K562 (cell line): Measurements from ENCODE around the gene MFSD12. TPM values are rescaled to one million over a fixed set of nuclear protein-coding genes. Genes with fewer than 3 reads are reported as not detected.

Source experiments
- ATAC-seq: fragments of 200-7000 bp; cut with Tn5 transposase; 3 replicates; pipeline ENCODE4 v1.9.1; 2020; ENCODE audit warnings: moderate library complexity
- BruUV-seq: library from RNA; stranded (reverse); fragments of 400-500 nt; replicated peaks from 2 replicates; lab custom pipeline; 2021; lab: Mats Ljungman, UMichigan
- CTCF ChIA-PET: fragments of 300-600 bp; formaldehyde crosslinking; extraction: SDS; loops from one replicate; lab custom pipeline; 2021; ENCODE audit warnings: low intra/inter-chr PET ratio; lab: Yijun Ruan, JAX
- POLR2A ChIA-PET: fragments of 300-600, 350-650 bp; sonication (Branson Sonifier 250); formaldehyde crosslinking; extraction: SDS; loops from one replicate; lab custom pipeline; 2021; ENCODE audit warnings: antibody characterized with exemption, inconsistent platforms; lab: Yijun Ruan, JAX
- DNase-seq, 4 experiments: peaks; one replicate each; pipeline versions ENCODE4 v3.0.0 to v3.0.0-alpha.2; 2011 to 2018; ENCODE audit warnings: low spot score in 3 of 4, mixed read lengths in 3 of 4; ENCODE audit errors: extremely low read depth in 1 of 4
- FAIRE-seq: peaks from 2 replicates; lab custom pipeline; 2011; peaks lifted over from hg19 to GRCh38; lab: Jason Lieb, UNC
- H2AFZ ChIP-seq: 2 replicates; pipeline ENCODE4 v1.6.0; 2011; ENCODE audit warnings: low read depth, low read length, control low read depth, inconsistent platforms
- H3K27ac ChIP-seq: fragments of 200-600 bp; 3 replicates; pipeline ENCODE4 v1.8.0; 2011; ENCODE audit warnings: low read depth, mild to moderate bottlenecking, control low read depth, inconsistent platforms, low read length, moderate library complexity, mixed read lengths; ENCODE audit errors: extremely low read depth
- H3K27me3 ChIP-seq, 2 experiments: fragments of 300-600 bp in 1 of 2; 2 replicates in 1 of 2; 3 replicates in 1 of 2; pipeline versions ENCODE4 v1.6.0 to v1.8.0; 2011; ENCODE audit warnings: inconsistent platforms in 2 of 2, low read length in 2 of 2, mild to moderate bottlenecking in 1 of 2, mixed read lengths in 1 of 2, moderate library complexity in 1 of 2; ENCODE audit not compliant: control insufficient read depth in 2 of 2, insufficient read depth in 2 of 2
- H3K36me3 ChIP-seq: fragments of 300-600 bp; 3 replicates; pipeline ENCODE4 v1.8.0; 2011; ENCODE audit warnings: mild to moderate bottlenecking, low read length, inconsistent platforms; ENCODE audit not compliant: control insufficient read depth, insufficient read depth
- H3K4me1 ChIP-seq, 2 experiments: fragments of 200-600 bp in 1 of 2; replicated peaks in 1 of 2; 2 replicates in 1 of 2; 3 replicates in 1 of 2; pipeline versions ENCODE4 v1.5.1 to v1.8.0; 2011; ENCODE audit warnings: inconsistent platforms in 2 of 2, low read length in 2 of 2, mild to moderate bottlenecking in 1 of 2, mixed read lengths in 1 of 2, moderate library complexity in 1 of 2; ENCODE audit not compliant: control insufficient read depth in 2 of 2, insufficient read depth in 2 of 2
- H3K4me2 ChIP-seq: 2 replicates; pipeline ENCODE4 v1.6.1; 2011; ENCODE audit warnings: low read length, control low read depth, inconsistent platforms, mixed read lengths; ENCODE audit not compliant: insufficient read depth
- H3K4me3 ChIP-seq: fragments of 200-600 bp; sonication (generic), shearing (Covaris generic); 2 replicates; pipeline ENCODE4 v1.5.1; 2016; ENCODE audit warnings: control low read depth, inconsistent platforms
- H3K79me2 ChIP-seq: fragments of 200-600 bp; 3 replicates; pipeline ENCODE4 v1.8.0; 2011; ENCODE audit warnings: low read length, inconsistent platforms; ENCODE audit not compliant: control insufficient read depth, insufficient read depth
- H3K9ac ChIP-seq, 2 experiments: 2 replicates each; pipeline versions ENCODE4 v1.6.0 to v1.6.1; 2011; ENCODE audit warnings: low read depth in 2 of 2, low read length in 2 of 2, control low read depth in 1 of 2, inconsistent platforms in 1 of 2, mild to moderate bottlenecking in 1 of 2, mixed read lengths in 1 of 2; ENCODE audit not compliant: insufficient read depth in 1 of 2
- H3K9me1 ChIP-seq: one replicate; pipeline ENCODE4 v1.6.0; 2011; ENCODE audit warnings: inconsistent platforms, mild to moderate bottlenecking, low read length, moderate library complexity; ENCODE audit not compliant: control insufficient read depth, insufficient read depth
- H3K9me3 ChIP-seq: replicated peaks from 2 replicates; pipeline ENCODE4 v1.5.1; 2011; ENCODE audit warnings: low read depth, low read length, inconsistent platforms; ENCODE audit not compliant: control insufficient read depth, insufficient read depth
- H4K20me1 ChIP-seq: replicated peaks from 2 replicates; pipeline ENCODE4 v1.6.1; 2011; ENCODE audit warnings: low read length, inconsistent platforms, mixed read lengths; ENCODE audit not compliant: control insufficient read depth, insufficient read depth
- CEBPG ChIP-seq, 3 experiments: fragments of 200-800 bp in 1 of 3; sonication (Bioruptor generic) in 1 of 3; sonication (generic) in 1 of 3; formaldehyde crosslinking in 1 of 3; IDR thresholded peaks in 2 of 3; conservative IDR thresholded peaks in 1 of 3; 2 replicates each; pipeline versions ENCODE4 v1.6.1 to v1.8.0; 2016 to 2022; ENCODE audit warnings: missing compliant biosample characterization in 2 of 3, missing genetic modification characterization in 2 of 3, mild to moderate bottlenecking in 1 of 3, missing genetic modification reagents in 1 of 3
- NFIX ChIP-seq: fragments of 250-450 bp; sonication (Bioruptor Pico); IDR thresholded peaks from 2 replicates; pipeline ENCODE4 v1.4.0; 2020; ENCODE audit warnings: low read depth, mild to moderate bottlenecking, moderate library complexity
- POLR2AphosphoS2 ChIP-seq: IDR thresholded peaks from 2 replicates; pipeline ENCODE4 v1.6.1; 2012; ENCODE audit warnings: low read length, improper control_type of control experiment
- RBBP5 ChIP-seq: fragments of 200-600 bp; sonication (generic); IDR thresholded peaks from 2 replicates; pipeline ENCODE4 v1.6.1; 2012; ENCODE audit warnings: borderline replicate concordance, mild to moderate bottlenecking, low read length, control low read depth, inconsistent platforms; ENCODE audit not compliant: insufficient read depth, poor library complexity, severe bottlenecking
- ZNF197 ChIP-seq: fragments of 200-800 bp; sonication (Bioruptor generic); IDR thresholded peaks from 2 replicates; pipeline ENCODE4 v1.6.1; 2016; ENCODE audit warnings: low read depth, missing genetic modification characterization, missing compliant biosample characterization
- ZNF316 ChIP-seq: fragments of 450-650 bp; IDR thresholded peaks from 2 replicates; pipeline ENCODE4 v1.6.1; 2016
- ZNF561 ChIP-seq: fragments of 450-650 bp; formaldehyde crosslinking; conservative IDR thresholded peaks from 2 replicates; pipeline ENCODE4 v1.4.0; 2020; ENCODE audit warnings: mild to moderate bottlenecking, moderate library complexity
- ZZZ3 ChIP-seq: fragments of 450-650 bp; IDR thresholded peaks from 2 replicates; pipeline ENCODE4 v1.6.1; 2016; ENCODE audit warnings: antibody characterized with exemption, mild to moderate bottlenecking, moderate library complexity
- WGBS: fragments of 100-300 bp; shearing (Covaris generic); methylation state at CpG from one replicate; pipeline ENCODE4 v1.1.6; 2016; ENCODE audit warnings: low coverage, mixed read lengths; ENCODE audit not compliant: insufficient coverage; ENCODE audit errors: missing lambda C conversion rate; 5-methylcytosine and 5-hydroxymethylcytosine counted together
- in situ Hi-C: fragments of 300-500 bp; cut with MboI; formaldehyde crosslinking; loops from 4 replicates; pipeline ENCODE4 v1.15.0; 2018; ENCODE audit warnings: inconsistent platforms, mixed read lengths
- intact Hi-C: fragments of 100-400 bp; cut with micrococcal nuclease; formaldehyde crosslinking; loops from 2 replicates; pipeline ENCODE4 v1.14.2; 2022
- polyA plus RNA-seq, 8 experiments: library from polyadenylated mRNA; depleted of rRNA in 4 of 8; stranded (reverse) in 5 of 8; unstranded in 3 of 8; fragments of >200 nt; fragmentation: Nextera tagmentation in 2 of 8; fragmentation: Illumina TruSeq in 1 of 8; extraction: Ambion mirVana in 2 of 8; extraction: Trizol in 1 of 8; gene quantifications; 2 replicates each; pipeline versions ENCODE4 v1.2.1 to v1.2.3, GENCODE V29; 2011 to 2014; ENCODE audit warnings: inconsistent platforms in 1 of 8, missing spikeins in 1 of 8
- total RNA-seq, 7 experiments: library from RNA; depleted of rRNA in 6 of 7; stranded (reverse); fragments of >200 nt in 6 of 7; fragmentation: Illumina TruSeq in 2 of 7; extraction: Trizol in 2 of 7; gene quantifications; 2 replicates each; pipeline versions ENCODE4 v1.2.1 to v1.2.3, GENCODE V29; 2011 to 2021; ENCODE audit warnings: low replicate concordance in 1 of 7
- TF ChIP-seq, protein P1 (sequence below), 2 experiments: fragments of 450-650 bp; IDR thresholded peaks; 2 replicates each; pipeline ENCODE4 v1.6.1; 2018; ENCODE audit warnings: mild to moderate bottlenecking in 2 of 2, low read depth in 1 of 2; ENCODE audit not compliant: partially characterized antibody in 2 of 2
- TF ChIP-seq, protein P2 (sequence below): fragments of 450-650 bp; IDR thresholded peaks from 2 replicates; pipeline ENCODE4 v1.6.1; 2018; ENCODE audit warnings: mild to moderate bottlenecking, low read depth; ENCODE audit not compliant: partially characterized antibody
- TF ChIP-seq, protein P3 (sequence below): fragments of 450-650 bp; formaldehyde crosslinking; IDR thresholded peaks from 2 replicates; pipeline ENCODE4 v1.4.0; 2022; ENCODE audit warnings: mild to moderate bottlenecking, moderate library complexity

MFSD12 gene
- total and polyA plus RNA-seq, 9 of the 15 experiments (the other 6 are each of a cell fraction or from before 2014, with no cell fraction given), result 0.69 to 112 (median 31.8) TPM

DNA sequence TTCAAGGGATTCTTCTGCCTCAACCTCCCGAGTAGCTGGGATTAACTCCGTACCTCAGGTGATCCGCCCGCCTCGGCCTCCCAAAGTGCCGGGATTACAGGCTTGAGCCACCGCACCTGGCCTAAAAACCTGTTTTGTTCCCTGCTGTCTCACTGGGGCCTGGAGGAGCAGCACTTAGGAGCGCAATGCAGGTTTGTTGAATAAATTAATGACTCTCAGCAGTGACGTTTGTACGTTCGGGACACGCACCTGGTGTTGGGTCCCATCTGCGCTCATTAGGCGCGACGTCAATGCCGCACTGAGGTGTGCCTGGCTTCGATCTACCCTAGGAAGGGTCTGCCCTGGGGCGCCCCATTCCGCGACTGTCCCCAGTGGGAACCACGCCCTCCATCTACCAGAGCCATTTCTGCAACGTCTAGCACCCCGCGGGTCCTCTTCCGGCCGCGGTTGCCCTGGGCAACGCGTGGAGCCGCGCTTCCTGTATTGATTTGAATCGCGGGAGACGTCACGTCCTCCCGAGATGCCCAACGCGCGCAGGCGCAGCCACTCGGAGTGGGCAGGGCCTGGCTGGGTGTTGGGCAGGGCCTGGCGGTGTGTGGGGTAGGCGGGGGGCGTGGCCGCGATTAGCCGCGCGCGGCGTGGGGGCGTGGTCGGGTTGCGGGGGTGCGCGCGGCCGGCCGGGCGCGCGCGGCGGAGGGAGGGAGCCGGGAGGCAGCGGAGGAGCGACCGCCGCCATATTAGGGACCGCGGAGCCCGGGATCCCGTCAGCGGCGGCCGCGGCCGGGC, 51.6 kb downstream of the MFSD12 start, which contains the start of gene FZR1 (continued):
- TF ChIP-seq, protein P1, sequence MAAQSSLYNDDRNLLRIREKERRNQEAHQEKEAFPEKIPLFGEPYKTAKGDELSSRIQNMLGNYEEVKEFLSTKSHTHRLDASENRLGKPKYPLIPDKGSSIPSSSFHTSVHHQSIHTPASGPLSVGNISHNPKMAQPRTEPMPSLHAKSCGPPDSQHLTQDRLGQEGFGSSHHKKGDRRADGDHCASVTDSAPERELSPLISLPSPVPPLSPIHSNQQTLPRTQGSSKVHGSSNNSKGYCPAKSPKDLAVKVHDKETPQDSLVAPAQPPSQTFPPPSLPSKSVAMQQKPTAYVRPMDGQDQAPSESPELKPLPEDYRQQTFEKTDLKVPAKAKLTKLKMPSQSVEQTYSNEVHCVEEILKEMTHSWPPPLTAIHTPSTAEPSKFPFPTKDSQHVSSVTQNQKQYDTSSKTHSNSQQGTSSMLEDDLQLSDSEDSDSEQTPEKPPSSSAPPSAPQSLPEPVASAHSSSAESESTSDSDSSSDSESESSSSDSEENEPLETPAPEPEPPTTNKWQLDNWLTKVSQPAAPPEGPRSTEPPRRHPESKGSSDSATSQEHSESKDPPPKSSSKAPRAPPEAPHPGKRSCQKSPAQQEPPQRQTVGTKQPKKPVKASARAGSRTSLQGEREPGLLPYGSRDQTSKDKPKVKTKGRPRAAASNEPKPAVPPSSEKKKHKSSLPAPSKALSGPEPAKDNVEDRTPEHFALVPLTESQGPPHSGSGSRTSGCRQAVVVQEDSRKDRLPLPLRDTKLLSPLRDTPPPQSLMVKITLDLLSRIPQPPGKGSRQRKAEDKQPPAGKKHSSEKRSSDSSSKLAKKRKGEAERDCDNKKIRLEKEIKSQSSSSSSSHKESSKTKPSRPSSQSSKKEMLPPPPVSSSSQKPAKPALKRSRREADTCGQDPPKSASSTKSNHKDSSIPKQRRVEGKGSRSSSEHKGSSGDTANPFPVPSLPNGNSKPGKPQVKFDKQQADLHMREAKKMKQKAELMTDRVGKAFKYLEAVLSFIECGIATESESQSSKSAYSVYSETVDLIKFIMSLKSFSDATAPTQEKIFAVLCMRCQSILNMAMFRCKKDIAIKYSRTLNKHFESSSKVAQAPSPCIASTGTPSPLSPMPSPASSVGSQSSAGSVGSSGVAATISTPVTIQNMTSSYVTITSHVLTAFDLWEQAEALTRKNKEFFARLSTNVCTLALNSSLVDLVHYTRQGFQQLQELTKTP (IDR thresholded peaks at IDR 0.05; ENCODE audit: low read depth in 1 of 2, partially characterized antibody in 2 of 2), result no peak
- TF ChIP-seq RBBP5, result peak; percentile 7

DNA sequence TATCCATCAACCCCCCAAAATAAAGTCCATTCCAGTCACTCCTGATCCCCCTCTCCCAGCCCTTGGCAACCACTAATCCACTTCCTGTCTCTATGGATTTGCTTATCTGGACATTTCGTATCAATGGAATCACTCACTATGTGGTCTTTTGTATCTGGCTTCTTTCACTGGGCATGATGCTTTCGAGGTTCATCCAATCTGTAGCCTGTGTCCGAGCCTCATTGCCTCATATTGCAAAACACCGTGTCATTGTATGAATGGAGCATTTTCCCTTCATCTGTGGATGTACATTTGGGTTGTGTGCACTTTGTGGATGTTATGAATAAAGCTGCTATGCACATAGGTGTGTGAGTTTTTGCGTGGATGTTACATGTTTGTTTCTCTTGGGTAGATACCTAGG, 52.7 kb downstream of the MFSD12 start:
- no peaks in the 10 kb centered on the region for H3K27me3 ChIP-seq
- no peak for ATAC-seq
- H3K4me1 ChIP-seq, result peaks cover 27 to 62% of the 10 kb centered on the region in 2 experiments; a peak in 4 of 5 replicates
- peaks cover 21% of the 10 kb centered on the region for H4K20me1 ChIP-seq
- in situ Hi-C loops, result no loop called here
- 0 out of 3 replicates have a peak overlapping the region, but pooled peaks have one; percentile 38 for H3K27ac ChIP-seq
- 52% methylated on average over 5 of the region's 5 CpGs for WGBS
- H3K9ac ChIP-seq, result no peak overlapping the region
- BruUV-seq, result no TSS peak
- H3K4me2 ChIP-seq, result peak overlapping the region; percentile 14; the same call in 1 of the 2 replicates
- peaks cover 9% of the 10 kb centered on the region for H3K9me1 ChIP-seq
- ChIA-PET POLR2A (no interaction called here), CTCF (no interaction called here)
- no peak overlapping the region for H3K4me3 ChIP-seq
- no peak for DNase-seq
- H3K9me3 ChIP-seq, result no peaks in the 10 kb centered on the region
- H2AFZ ChIP-seq, result peak overlapping the region; percentile 73; the same call in 1 of the 2 replicates
- no peak for FAIRE-seq
- H3K36me3 ChIP-seq, result peaks cover 15% of the 10 kb centered on the region; the same call in 2 of the 3 replicates
- intact Hi-C loops, result loop anchor here (1.0 kb wide), 1 partner anchor 16 kb away; no protein-coding TSS in a partner anchor
- peaks cover 48% of the 10 kb centered on the region for H3K79me2 ChIP-seq
- TF ChIP-seq CEBPG (CRISPR knock-in tag; IDR thresholded peaks at IDR 0.05) (peak; percentile 80), CEBPG (tag; conservative IDR thresholded peaks at IDR 0.05 in 1 of 2, IDR thresholded peaks at IDR 0.05 in 1 of 2) (no peak), ZNF316 (peak; percentile 15; the same call in 1 of the 2 replicates), NFIX (CRISPR knock-in tag) (no peak), ZNF561 (CRISPR knock-in tag) (no peak), ZNF197 (no peak), ZZZ3 (no peak), POLR2AphosphoS2 (no peak)
- TF ChIP-seq, protein P2, sequence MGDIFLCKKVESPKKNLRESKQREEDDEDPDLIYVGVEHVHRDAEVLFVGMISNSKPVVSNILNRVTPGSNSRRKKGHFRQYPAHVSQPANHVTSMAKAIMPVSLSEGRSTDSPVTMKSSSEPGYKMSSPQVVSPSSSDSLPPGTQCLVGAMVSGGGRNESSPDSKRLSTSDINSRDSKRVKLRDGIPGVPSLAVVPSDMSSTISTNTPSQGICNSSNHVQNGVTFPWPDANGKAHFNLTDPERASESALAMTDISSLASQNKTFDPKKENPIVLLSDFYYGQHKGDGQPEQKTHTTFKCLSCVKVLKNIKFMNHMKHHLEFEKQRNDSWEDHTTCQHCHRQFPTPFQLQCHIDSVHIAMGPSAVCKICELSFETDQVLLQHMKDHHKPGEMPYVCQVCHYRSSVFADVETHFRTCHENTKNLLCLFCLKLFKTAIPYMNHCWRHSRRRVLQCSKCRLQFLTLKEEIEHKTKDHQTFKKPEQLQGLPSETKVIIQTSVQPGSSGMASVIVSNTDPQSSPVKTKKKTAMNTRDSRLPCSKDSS, result no peak
- TF ChIP-seq, protein P3, sequence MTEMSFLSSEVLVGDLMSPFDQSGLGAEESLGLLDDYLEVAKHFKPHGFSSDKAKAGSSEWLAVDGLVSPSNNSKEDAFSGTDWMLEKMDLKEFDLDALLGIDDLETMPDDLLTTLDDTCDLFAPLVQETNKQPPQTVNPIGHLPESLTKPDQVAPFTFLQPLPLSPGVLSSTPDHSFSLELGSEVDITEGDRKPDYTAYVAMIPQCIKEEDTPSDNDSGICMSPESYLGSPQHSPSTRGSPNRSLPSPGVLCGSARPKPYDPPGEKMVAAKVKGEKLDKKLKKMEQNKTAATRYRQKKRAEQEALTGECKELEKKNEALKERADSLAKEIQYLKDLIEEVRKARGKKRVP, result no peak
